T-helper 2 cell treated with Interferon-gamma antibody and Interleukin-4, amounts not matched to agents 5 μg/mL and 100 μg/mL, for 36 hours (primary cell): ENCODE measurements around the gene SNX14.

Experiments
- DNase-seq: peaks from one replicate; pipeline ENCODE4 v3.0.0; 2021; ENCODE audit warnings: low spot score
- H3K27ac Mint-ChIP-seq: one replicate; pipeline ENCODE4 v1.8.0; 2021; ENCODE audit warnings: mild to moderate bottlenecking, mixed read lengths
- H3K27me3 Mint-ChIP-seq: one replicate; pipeline ENCODE4 v1.8.0; 2021; ENCODE audit warnings: low read depth, mixed read lengths
- H3K36me3 Mint-ChIP-seq: one replicate; pipeline ENCODE4 v1.8.0; 2021; ENCODE audit warnings: low read depth, mixed read lengths
- H3K4me1 Mint-ChIP-seq: one replicate; pipeline ENCODE4 v1.8.0; 2021; ENCODE audit warnings: low read depth, mixed read lengths
- H3K4me3 Mint-ChIP-seq: one replicate; pipeline ENCODE4 v1.8.0; 2022; ENCODE audit warnings: mild to moderate bottlenecking, moderate library complexity, mixed read lengths
- H3K9me3 Mint-ChIP-seq: one replicate; pipeline ENCODE4 v1.8.0; 2021; ENCODE audit warnings: mixed read lengths

Gene SNX14

DNA sequence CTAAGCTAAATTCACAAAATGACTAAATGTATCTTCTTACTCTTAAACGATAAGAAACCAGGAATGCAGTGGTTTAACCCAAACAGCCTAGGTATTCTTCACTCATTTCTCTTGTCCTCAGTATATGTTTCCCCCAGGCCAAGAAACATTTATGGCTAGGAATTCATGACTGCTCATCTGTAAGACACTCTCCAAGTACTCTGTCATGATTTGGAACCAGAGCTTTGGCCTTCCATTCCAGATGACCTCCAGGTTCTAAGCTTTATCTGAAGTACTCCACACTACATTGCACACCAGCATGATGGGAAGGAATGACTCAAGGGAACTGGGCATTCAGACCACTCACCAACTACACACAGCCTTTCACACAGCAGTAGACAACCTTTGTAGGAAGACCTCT is 114.5 kb downstream of the SNX14 start:
- H3K4me1 Mint-ChIP-seq = peaks cover 13% of the 10 kb centered on the region
- H3K27ac Mint-ChIP-seq = no peak overlapping the region
- H3K36me3 Mint-ChIP-seq = peaks cover 10% of the 10 kb centered on the region
- H3K9me3 Mint-ChIP-seq = no peaks in the 10 kb centered on the region
- no peak overlapping the region for H3K4me3 Mint-ChIP-seq
- no peaks in the 10 kb centered on the region for H3K27me3 Mint-ChIP-seq
- DNase-seq = no peak

DNA sequence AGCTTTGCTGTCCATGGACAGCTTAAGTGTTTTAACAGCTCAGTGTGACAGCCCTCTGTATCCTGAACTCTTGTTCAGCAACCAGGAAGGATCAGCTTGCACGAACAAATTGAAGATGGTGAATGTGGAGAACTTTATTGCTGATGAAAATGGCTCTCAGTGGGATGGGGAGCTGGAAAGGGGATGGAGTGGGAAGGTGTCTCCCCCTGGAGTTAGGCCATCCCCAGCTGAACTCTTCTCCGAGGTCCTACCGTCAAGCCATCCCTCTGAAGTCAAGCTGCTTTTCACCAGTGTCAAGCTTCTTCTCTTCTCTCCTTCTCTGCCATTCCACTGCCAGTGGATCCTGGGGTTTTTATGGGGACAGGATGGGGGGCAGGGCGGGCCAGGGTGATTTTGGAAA is 117.1 kb downstream of the SNX14 start:
- H3K27me3 Mint-ChIP-seq = no peaks in the 10 kb centered on the region

DNA sequence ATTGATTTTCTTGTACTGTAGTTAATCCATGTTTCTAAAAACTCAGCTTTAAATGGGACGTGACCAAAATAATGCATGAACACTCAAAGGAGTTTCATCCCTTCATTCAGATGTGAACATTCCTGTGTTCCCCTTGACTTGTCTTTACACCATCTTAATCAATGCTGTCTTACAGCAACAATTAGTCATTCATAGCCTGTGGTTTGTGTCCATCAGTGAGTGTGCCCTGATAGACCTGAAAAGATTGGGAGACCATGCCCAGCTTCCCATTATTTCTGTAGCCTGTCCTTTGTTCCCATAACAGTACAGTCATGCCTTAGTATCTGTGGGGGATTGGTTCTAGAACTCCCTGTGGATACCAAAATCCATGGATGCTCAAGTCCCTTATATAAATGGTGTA is 119.9 kb downstream of the SNX14 start:
- no peak for DNase-seq
- Mint-ChIP-seq H3K9me3 (no peaks in the 10 kb centered on the region), H3K27ac (no peak overlapping the region), H3K36me3 (peaks cover 12% of the 10 kb centered on the region), H3K27me3 (no peaks in the 10 kb centered on the region), H3K4me1 (peaks cover 8% of the 10 kb centered on the region), H3K4me3 (no peak overlapping the region)

More for the DNA sequence above, 117.1 kb downstream of the SNX14 start:
- H3K27ac Mint-ChIP-seq = no peak overlapping the region
- H3K4me1 Mint-ChIP-seq = peaks cover 3% of the 10 kb centered on the region
- H3K4me3 Mint-ChIP-seq = no peak overlapping the region
- DNase-seq = no peak
- no peaks in the 10 kb centered on the region for H3K9me3 Mint-ChIP-seq
- H3K36me3 Mint-ChIP-seq = peaks cover 12% of the 10 kb centered on the region

DNA sequence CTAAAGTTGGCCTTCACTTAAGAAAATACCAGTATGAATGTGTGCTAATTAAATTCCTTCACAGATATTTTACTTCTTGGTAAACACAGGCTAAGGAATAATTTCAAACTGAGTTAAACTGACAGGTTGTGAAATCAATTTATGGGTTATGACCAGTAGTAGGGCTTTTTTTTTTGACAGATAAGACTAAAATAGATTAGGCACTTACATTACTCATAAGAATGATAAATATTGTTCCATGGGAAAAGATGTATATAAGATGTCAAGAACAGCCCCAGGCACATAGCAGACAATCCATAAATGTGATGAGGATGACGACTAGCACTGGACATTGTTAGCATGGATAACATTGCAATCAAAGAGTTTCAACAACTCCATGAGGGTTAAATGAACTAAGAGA is 120.9 kb downstream of the SNX14 start:
- no peak for DNase-seq
- Mint-ChIP-seq H3K4me1 (peaks cover 12% of the 10 kb centered on the region), H3K4me3 (no peak overlapping the region), H3K27me3 (no peaks in the 10 kb centered on the region), H3K9me3 (no peaks in the 10 kb centered on the region), H3K27ac (no peak overlapping the region), H3K36me3 (peaks cover 12% of the 10 kb centered on the region)

DNA sequence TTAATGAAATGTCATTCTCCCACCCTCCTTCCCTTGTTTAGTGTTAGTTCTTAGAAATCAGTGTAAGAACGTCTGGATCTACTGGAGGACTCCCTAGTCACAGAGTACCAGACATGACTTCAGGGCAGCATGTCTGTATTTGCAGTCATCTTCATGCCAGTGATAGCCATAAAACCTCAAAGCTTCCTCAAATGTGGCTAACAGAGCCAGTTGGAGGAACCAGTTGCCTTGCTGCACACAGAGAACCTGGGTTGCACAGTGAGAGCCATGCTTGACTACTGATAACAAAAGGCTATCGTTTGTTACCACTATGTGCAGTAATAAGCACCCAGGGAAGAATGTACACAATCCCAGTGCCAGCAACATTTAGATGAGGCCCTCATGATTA is 123.6 kb downstream of the SNX14 start:
- H3K4me1 Mint-ChIP-seq = peaks cover 17% of the 10 kb centered on the region
- H3K27ac Mint-ChIP-seq = no peak overlapping the region
- no peak for DNase-seq
- H3K4me3 Mint-ChIP-seq = no peak overlapping the region
- H3K9me3 Mint-ChIP-seq = no peaks in the 10 kb centered on the region
- H3K27me3 Mint-ChIP-seq = no peaks in the 10 kb centered on the region
- H3K36me3 Mint-ChIP-seq = peaks cover 4% of the 10 kb centered on the region

DNA sequence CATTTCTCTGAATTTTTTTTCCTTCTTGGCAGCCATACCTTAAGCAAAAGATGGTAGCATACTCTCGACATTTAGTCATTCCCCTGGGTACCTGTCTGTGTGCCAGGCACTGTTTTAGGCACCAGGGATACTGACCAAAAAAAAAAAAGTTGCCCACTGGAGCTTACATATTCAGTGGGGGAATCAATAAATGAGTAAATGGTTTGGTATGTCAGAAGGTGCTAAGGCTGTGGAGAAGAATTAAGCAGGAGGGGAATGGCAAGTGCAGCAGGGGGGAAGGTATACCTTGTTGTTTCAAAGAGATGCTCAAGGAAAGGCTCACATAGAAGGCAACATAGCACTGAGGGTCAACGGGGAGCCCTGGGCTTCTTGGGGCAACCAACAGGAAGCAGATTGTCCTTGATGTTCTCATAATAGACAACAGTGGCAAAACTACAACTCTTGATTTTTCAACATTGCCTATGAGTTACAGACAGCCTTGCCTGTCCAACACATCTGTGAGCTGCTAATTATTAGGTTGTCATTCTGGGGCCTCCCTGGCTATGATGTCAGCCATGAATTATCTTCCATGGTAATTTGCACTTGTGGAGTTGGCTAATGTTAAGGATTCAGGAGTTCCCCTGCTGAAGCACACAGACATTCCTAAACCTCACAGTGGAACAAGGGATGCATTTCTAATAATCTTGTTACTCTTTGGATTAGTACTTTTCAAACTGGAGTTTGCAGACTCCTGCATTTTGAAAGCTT is 124.2 kb downstream of the SNX14 start:
- Mint-ChIP-seq H3K4me3 (no peak overlapping the region), H3K4me1 (peaks cover 22% of the 10 kb centered on the region), H3K9me3 (no peaks in the 10 kb centered on the region), H3K27ac (no peak overlapping the region), H3K27me3 (no peaks in the 10 kb centered on the region), H3K36me3 (peaks cover 4% of the 10 kb centered on the region)
- DNase-seq = no peak

DNA sequence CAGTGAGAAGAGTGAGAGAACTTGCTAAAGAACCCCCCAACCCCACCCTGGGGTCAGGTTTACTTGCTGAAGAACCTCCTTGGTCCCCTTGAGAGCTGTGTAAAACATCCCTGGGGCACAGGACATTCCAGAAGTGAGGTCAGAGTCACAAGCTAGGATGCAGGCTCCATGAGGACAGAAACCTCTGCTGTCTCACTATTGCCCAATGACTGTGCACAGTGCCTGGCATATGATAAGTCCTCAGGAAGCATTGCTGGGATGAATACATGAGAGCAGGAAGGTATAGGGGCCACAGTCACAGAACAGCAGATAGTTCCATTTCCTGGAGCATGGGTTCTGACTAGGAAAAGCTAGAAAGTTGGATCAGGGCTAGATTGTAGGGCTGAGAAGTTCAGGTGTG is 125.3 kb downstream of the SNX14 start:
- DNase-seq = no peak
- Mint-ChIP-seq H3K27me3 (no peaks in the 10 kb centered on the region), H3K4me1 (peaks cover 32% of the 10 kb centered on the region), H3K9me3 (no peaks in the 10 kb centered on the region), H3K36me3 (peaks cover 4% of the 10 kb centered on the region), H3K4me3 (no peak overlapping the region), H3K27ac (no peak overlapping the region)

DNA sequence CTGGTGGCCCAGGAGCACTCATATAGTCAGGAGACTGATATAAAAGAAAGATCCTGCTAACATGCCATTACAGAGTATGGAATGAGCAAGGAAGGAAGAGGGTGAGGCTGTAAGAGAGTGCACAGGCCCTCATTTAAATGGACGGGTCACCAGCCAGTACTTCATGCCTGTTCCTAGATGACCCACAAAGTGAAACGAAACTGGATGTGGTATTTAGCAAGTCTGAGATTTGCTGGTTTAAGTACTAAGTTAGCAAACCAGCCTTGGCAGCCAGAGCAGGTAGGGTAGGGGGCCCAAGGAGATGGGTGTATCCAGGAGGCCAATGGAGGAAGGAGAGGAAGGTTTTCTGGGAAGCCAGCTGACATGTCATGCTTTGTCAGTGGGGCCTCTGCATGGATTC is 127.9 kb downstream of the SNX14 start:
- Mint-ChIP-seq H3K9me3 (no peaks in the 10 kb centered on the region), H3K36me3 (peaks cover 3% of the 10 kb centered on the region), H3K4me1 (peaks cover 57% of the 10 kb centered on the region), H3K27ac (no peak overlapping the region), H3K4me3 (no peak overlapping the region), H3K27me3 (no peaks in the 10 kb centered on the region)
- no peak for DNase-seq

DNA sequence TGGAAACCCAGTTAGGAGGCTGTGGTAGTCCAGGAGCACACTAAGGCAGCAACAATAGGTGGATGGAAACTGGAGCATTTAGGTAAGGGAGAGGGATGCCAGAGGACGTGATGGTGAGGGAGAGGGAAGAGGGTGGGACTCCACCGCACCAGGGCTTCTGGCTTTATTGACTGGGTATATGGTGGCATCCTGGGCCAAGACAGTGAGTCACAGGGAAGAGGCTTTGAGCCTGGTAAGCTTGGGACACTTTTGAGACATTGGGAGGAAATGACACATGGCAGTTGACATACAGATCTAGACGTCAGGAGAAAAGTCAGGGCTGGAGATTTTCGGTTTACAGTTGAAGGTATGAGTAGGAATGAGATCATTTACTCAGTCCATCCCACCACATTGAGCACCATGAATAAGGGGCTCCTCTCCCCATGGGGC is 128.9 kb downstream of the SNX14 start:
- no peaks in the 10 kb centered on the region for H3K9me3 Mint-ChIP-seq
- peak overlapping the region; percentile 32 for H3K4me3 Mint-ChIP-seq
- peaks cover 62% of the 10 kb centered on the region for H3K4me1 Mint-ChIP-seq
- H3K27ac Mint-ChIP-seq = peak overlapping the region; percentile 62
- peak; percentile 74 for DNase-seq
- H3K27me3 Mint-ChIP-seq = no peaks in the 10 kb centered on the region
- peaks cover 3% of the 10 kb centered on the region for H3K36me3 Mint-ChIP-seq

DNA sequence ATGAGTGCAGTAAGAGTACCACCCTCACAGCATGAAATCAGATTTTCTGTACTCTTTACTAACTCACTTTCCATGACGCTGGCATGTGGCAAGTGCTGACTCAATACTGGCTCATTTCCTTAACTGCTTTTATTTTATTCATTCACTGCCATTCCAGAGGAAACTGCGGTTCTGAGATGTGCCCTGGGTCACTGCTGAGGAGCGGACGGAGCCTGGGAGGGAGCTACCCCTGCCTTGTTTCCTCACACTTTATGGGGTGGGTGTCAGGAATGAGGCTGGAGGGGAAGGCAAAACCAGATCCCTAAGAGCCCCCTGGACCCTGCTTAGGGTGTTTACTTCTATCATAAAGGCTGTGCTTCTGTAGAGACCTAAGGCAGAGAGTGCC is 129.4 kb downstream of the SNX14 start:
- Mint-ChIP-seq H3K36me3 (peaks cover 4% of the 10 kb centered on the region), H3K27ac (peak overlapping the region; percentile 62), H3K4me1 (peaks cover 65% of the 10 kb centered on the region), H3K9me3 (no peaks in the 10 kb centered on the region), H3K4me3 (peak overlapping the region; percentile 32), H3K27me3 (no peaks in the 10 kb centered on the region)
- DNase-seq = peak; percentile 78

DNA sequence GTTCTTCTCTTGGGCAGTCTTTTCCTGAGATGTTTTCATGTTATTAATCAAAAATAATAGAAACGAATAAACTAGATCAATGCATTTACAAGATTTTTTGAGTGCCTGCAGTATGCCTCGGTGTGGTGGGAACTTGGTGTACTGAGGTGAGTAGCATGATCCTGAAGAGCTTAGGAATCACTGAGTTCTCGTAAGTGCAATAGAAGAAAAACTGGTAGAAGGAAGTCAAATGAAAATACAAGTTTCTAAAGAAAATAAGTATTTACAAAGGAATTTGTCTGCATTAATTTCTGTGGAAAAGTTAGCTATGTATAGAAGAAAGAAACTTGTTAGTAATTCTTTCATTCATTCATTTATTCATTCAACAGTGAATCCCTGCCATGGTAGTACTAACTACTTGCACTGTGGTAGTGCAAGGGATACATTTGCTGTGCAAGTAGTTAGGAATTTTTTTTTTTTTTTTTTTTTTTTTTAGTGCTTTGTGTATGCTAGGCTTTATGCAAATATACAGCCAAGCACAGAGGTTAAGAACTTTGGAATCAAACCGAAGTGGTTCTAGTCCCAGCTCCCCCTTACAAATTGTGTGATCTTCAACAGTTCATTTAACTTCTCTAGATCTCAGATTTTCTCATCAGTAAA is 129.9 kb downstream of the SNX14 start:
- H3K4me1 Mint-ChIP-seq = peaks cover 68% of the 10 kb centered on the region
- H3K9me3 Mint-ChIP-seq = no peaks in the 10 kb centered on the region
- no peak for DNase-seq
- H3K36me3 Mint-ChIP-seq = peaks cover 6% of the 10 kb centered on the region
- no peaks in the 10 kb centered on the region for H3K27me3 Mint-ChIP-seq
- peak overlapping the region; percentile 36 for H3K4me3 Mint-ChIP-seq
- peak overlapping the region; percentile 62 for H3K27ac Mint-ChIP-seq

DNA sequence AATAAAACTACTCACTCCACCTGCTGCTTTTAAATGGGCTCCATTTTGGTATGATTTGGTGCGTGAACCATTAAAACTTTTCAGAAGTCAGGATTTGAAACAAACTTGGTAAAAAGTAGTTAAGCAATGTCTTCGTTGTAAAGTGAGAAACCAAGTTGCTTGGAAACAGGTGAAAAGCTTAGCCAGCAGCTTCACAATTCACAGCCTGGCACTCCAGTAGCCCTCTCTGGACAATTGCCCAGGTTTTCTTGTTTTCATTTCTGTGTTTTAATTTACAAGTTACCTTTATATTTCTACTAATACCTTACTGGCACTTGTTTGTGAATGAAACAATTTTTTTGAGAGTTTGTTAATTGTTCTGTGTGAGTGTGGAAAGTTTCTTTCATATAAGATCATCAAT is 131.0 kb downstream of the SNX14 start:
- Mint-ChIP-seq H3K4me3 (peak overlapping the region; percentile 76), H3K36me3 (peaks cover 9% of the 10 kb centered on the region), H3K27me3 (no peaks in the 10 kb centered on the region), H3K4me1 (peaks cover 75% of the 10 kb centered on the region), H3K27ac (peak overlapping the region; percentile 86), H3K9me3 (no peaks in the 10 kb centered on the region)
- DNase-seq = no peak

DNA sequence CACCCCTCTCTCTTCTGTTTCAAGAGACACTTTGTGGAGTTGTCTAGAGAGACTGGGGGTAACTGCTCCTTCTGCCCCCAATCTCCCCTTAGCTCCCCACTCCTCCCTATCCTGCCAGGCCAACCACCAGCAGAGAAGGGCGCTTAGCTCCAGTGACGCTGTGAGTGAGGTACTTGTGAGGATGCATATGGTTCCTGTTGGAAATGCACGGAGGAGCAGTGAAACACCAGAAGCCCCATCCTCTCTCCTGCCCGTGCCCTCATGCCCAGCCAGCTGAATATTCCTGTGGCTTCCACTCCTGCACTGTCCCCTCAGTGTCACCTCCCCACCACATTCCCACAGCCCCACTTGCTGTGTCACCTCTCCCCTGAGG is 131.9 kb downstream of the SNX14 start:
- no peaks in the 10 kb centered on the region for H3K27me3 Mint-ChIP-seq
- DNase-seq = no peak
- no peaks in the 10 kb centered on the region for H3K9me3 Mint-ChIP-seq
- H3K4me3 Mint-ChIP-seq = peak overlapping the region; percentile 76
- peaks cover 84% of the 10 kb centered on the region for H3K4me1 Mint-ChIP-seq
- H3K27ac Mint-ChIP-seq = peak overlapping the region; percentile 86
- peaks cover 12% of the 10 kb centered on the region for H3K36me3 Mint-ChIP-seq

DNA sequence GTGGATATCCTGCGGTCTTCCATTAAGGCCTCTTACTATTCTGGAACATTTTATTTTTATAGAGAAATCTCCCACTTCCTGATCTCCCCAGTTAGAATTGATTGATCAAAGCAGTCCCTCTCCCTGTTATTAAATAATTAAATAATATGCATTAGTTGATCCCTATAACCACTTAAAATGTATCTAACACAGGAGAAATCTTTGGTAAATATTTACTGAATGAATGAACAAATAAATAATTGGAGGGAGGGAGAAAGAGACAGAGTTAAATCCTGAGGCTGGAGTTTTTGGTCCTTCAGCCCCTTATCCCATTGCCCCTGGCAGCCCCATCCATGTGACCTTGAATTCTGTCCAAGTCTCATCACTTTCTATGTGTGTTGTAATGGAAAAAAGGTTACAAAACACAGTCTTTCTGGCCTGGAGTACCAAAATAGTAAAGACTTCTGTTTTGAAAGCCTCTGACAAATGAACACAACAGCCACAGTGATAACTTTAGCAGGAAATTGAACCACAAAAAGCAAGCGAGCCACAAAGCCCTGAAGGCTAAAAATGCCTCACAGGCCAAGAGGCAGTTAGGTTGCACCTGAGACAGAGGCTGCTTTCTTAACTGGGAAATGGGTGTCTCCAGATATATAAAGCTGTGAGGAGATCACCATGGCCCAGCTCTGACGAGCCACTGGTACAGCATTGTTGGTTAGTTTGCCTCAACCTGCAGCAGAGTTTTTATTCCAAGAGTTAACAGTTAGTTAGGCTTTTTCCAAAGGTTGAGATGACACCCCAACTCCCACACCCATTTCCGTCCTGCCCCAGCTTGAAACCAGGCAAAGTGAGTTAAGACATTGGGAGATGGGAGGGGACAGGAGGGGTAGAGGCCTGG is 132.5 kb downstream of the SNX14 start:
- Mint-ChIP-seq H3K4me1 (peaks cover 90% of the 10 kb centered on the region), H3K4me3 (peak overlapping the region; percentile 76), H3K27me3 (no peaks in the 10 kb centered on the region), H3K9me3 (no peaks in the 10 kb centered on the region), H3K27ac (peak overlapping the region; percentile 86), H3K36me3 (peaks cover 14% of the 10 kb centered on the region)
- peak; percentile 75 for DNase-seq
